Measurements from ENCODE around the gene TEAD4.

The TEAD4 gene

DNA sequence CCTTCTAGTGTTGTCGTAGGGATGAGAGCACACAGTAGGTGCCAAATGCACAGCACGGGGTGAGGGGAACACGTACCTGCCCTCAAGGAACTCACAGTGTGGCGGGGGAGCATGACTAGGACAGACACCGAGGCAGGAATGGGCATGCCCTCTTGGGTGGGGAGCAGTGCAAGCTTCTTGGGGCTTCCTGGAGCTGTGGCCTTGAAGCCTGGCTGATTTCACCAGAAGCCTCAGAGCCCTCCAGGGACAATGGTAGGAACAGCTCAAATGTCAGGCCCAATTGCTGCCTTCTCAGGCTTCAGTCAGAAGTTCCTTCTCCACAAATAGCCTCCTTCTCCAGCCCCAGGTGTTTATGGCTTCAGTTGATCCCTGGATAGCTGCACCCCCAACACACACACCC, 43.4 kb downstream of the TEAD4 start:
- Mint-ChIP-seq H3K27ac (peak overlapping the region in 2 of 3 experiments; percentile 25 to 41), H3K4me3 (no peak overlapping the region), H3K36me3 (ENCODE audit: low read depth) (no peaks in the 10 kb centered on the region), H3K4me1 (peaks cover 62% of the 10 kb centered on the region), H3K27me3 (ENCODE audit: low read depth) (peaks cover 17% of the 10 kb centered on the region), H3K9me3 (no peaks in the 10 kb centered on the region)
- TF ChIP-seq, protein P1, sequence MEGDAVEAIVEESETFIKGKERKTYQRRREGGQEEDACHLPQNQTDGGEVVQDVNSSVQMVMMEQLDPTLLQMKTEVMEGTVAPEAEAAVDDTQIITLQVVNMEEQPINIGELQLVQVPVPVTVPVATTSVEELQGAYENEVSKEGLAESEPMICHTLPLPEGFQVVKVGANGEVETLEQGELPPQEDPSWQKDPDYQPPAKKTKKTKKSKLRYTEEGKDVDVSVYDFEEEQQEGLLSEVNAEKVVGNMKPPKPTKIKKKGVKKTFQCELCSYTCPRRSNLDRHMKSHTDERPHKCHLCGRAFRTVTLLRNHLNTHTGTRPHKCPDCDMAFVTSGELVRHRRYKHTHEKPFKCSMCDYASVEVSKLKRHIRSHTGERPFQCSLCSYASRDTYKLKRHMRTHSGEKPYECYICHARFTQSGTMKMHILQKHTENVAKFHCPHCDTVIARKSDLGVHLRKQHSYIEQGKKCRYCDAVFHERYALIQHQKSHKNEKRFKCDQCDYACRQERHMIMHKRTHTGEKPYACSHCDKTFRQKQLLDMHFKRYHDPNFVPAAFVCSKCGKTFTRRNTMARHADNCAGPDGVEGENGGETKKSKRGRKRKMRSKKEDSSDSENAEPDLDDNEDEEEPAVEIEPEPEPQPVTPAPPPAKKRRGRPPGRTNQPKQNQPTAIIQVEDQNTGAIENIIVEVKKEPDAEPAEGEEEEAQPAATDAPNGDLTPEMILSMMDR (IDR thresholded peaks at IDR 0.05; ENCODE audit: unreplicated experiment in 3 of 3), result no peak

DNA sequence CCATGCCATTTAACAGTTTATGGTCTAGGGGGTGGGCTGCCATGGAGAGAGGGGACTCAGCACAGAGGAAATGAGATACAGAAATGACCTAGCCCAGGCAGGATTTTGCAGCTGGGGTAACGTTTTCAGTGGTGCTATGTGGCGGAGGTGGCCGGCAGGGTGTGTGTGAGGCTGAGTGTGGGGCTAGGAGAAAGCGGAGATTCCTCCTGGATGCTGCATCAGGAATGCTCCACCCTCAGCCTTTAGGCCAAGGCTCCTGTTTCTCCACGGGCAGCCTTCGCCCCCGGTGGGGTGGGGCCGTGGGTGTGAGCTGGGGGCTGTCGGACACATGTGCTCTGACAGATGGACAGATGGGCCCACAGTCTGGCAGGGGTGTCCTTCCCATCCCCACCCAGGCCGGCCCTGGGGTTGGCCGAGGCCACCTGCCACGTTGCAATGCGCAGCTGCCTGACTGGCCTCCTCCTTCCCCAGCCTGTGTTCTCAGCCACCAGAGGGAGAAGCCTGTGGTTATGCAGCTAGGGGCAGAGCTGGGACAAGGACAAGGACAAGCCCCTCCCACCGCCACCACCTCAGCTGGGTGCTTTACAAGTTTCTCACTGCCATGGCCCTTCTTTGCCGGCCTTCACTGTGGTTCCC, 44.3 kb downstream of the TEAD4 start:
- Mint-ChIP-seq H3K27me3 (ENCODE audit: low read depth) (peaks cover 17% of the 10 kb centered on the region), H3K36me3 (ENCODE audit: low read depth) (peaks cover 4% of the 10 kb centered on the region), H3K27ac (peak overlapping the region; percentile 41 to 67 (median 56)), H3K4me3 (peak overlapping the region in 1 of 3 experiments; percentile 6), H3K4me1 (peaks cover 62% of the 10 kb centered on the region), H3K9me3 (no peaks in the 10 kb centered on the region)
- TF ChIP-seq, protein P1 (IDR thresholded peaks at IDR 0.05; ENCODE audit: unreplicated experiment in 3 of 3), result no peak

DNA sequence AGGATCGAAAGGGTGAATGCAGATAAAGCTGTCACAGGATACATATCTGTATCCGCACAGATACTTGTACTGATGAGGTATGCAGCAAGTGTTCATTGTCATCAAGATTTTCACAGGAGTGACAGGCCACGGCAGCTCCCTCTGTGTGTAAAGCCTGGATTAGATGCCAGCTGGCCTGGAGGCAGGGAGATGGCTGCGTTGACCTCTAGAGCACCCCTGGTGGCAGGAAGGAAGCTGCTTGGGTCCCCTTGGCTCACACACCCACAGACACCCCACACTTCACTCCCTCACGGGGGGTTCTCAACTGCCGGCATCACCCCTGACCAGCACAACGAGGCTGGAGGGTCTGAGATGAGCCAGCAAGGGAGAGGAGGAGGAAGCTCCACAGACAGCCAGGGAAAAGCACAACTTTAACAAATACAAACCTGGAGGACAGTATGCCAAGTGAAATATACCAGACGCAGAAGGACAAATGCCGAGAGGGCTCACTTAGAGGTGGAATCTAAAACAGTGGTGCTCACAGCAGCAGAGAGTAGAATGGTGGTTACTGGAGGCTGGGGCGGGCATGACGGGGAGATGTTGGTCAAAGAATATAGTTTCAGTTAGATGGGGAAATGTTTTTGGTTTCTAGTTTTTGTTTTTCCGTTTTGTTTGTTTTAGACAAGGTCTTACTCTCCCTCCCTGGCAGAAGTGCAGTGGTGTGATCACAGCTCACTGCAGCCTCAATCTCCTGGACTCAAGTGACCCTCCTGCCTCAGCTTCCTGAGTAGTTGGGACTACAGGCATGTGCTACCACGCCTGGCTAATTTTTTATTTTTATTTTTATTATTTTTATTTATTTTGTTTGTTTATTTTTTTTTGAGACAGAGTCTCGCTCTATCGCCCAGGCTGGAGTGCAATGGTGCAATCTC, 45.7 kb downstream of the TEAD4 start:
- Mint-ChIP-seq H3K27me3 (ENCODE audit: low read depth) (peaks cover 17% of the 10 kb centered on the region), H3K36me3 (ENCODE audit: low read depth) (peaks cover 5% of the 10 kb centered on the region), H3K4me1 (peaks cover 52% of the 10 kb centered on the region), H3K4me3 (peak overlapping the region in 1 of 3 experiments; percentile 42), H3K27ac (peak overlapping the region; percentile 49 to 87 (median 82)), H3K9me3 (no peaks in the 10 kb centered on the region)
- TF ChIP-seq, protein P1 (IDR thresholded peaks at IDR 0.05; ENCODE audit: unreplicated experiment in 3 of 3), result no peak

DNA sequence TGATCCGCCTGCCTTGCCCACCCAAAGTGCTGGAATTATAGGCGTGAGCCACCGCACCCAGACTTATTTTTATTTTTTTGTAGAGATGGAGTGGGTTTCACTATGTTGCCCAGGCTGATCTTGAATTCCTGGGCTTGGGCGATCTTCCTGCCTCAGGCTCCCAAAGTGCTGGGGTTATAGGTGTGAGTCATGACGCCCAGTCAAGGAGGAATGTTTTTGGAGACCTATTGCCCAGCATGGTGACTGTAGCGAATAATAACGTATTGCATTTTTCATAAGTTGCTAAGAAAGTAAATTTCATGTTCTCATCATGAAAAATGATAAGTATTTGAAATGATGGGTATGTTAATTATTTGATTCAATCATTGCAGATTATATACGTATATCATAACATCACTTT, 46.5 kb downstream of the TEAD4 start:
- peaks cover 12% of the 10 kb centered on the region for H3K27me3 Mint-ChIP-seq (ENCODE audit: low read depth)
- TF ChIP-seq, protein P1 (IDR thresholded peaks at IDR 0.05; ENCODE audit: unreplicated experiment in 3 of 3), result no peak
- no peak overlapping the region for H3K4me3 Mint-ChIP-seq
- H3K36me3 Mint-ChIP-seq (ENCODE audit: low read depth), result peaks cover 5% of the 10 kb centered on the region
- peaks cover 44% of the 10 kb centered on the region for H3K4me1 Mint-ChIP-seq
- H3K27ac Mint-ChIP-seq, result no peak overlapping the region
- H3K9me3 Mint-ChIP-seq, result no peaks in the 10 kb centered on the region

DNA sequence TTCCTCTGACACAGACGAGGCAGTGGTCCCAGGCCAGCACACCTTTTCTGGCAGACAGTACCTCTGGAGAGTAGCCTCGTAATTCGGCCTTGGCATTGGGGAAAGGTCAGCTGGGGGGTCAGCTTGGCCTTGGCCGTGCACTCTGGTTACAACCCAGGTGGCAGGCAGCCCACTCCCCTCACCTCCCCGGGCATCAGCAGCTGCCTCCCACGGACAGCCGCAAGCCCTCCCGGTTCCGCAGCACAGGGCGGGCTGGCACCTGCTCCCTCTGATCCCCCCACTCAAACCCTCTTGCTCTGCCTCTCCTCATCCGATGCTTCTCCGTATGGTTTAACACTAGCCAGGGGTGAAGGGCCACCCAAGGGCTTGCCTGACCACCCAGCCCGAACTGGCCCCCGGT, 50.6 kb downstream of the TEAD4 start:
- Mint-ChIP-seq H3K27ac (no peak overlapping the region), H3K36me3 (ENCODE audit: low read depth) (peaks cover 5% of the 10 kb centered on the region), H3K9me3 (no peaks in the 10 kb centered on the region), H3K4me1 (peaks cover 23% of the 10 kb centered on the region), H3K27me3 (ENCODE audit: low read depth) (peaks cover 3% of the 10 kb centered on the region), H3K4me3 (no peak overlapping the region)
- TF ChIP-seq, protein P1 (IDR thresholded peaks at IDR 0.05; ENCODE audit: unreplicated experiment in 3 of 3), result no peak
